GM12878 (cell line): Measurements from ENCODE around the gene TEX51. TPM values are rescaled to one million over a fixed set of nuclear protein-coding genes. Genes with fewer than 3 reads are reported as not detected.

Experiments used
- ATAC-seq: fragments of 200-7000 bp; cut with Tn5 transposase; 3 replicates; pipeline ENCODE4 v1.9.1; 2020; ENCODE audit warnings: mild to moderate bottlenecking, moderate library complexity
- BruUV-seq: library from RNA; stranded (reverse); fragments of 400-500 nt; replicated peaks from 2 replicates; lab custom pipeline; 2021; lab: Mats Ljungman, UMichigan
- CTCF ChIA-PET: fragments of 300-600 bp; sonication (Branson Sonifier 250); formaldehyde crosslinking; extraction: SDS; loops from one replicate; lab custom pipeline; 2021; ENCODE audit warnings: inconsistent platforms; lab: Yijun Ruan, JAX
- POLR2A ChIA-PET: fragments of 350-600 bp; formaldehyde crosslinking; extraction: SDS; loops from one replicate; lab custom pipeline; 2021; ENCODE audit warnings: inconsistent platforms; lab: Charles Lee
- RAD21 ChIA-PET: fragments of 300-600 bp; sonication (Branson Sonifier 250); formaldehyde crosslinking; loops from one replicate; lab custom pipeline; 2023; ENCODE audit warnings: antibody characterized with exemption; ENCODE audit not compliant: unreplicated experiment; lab: Charles Lee
- SMC1A ChIA-PET: fragments of 300-600 bp; sonication (Branson Sonifier 250); formaldehyde crosslinking; loops from one replicate; lab custom pipeline; 2023; ENCODE audit not compliant: unreplicated experiment, uncharacterized antibody; lab: Charles Lee
- DNase-seq: peaks from one replicate; pipeline ENCODE4 v3.0.0-alpha.2; 2011; ENCODE audit warnings: low read depth, low spot score
- FAIRE-seq: peaks from 3 replicates; lab custom pipeline; 2011; peaks lifted over from hg19 to GRCh38; lab: Jason Lieb, UNC
- H2AFZ ChIP-seq: 2 replicates; pipeline ENCODE4 v1.6.0; 2011; ENCODE audit warnings: low read depth, low read length, control low read depth; ENCODE audit not compliant: control insufficient read depth
- H3K27ac ChIP-seq: 2 replicates; pipeline ENCODE4 v1.5.1; 2011; ENCODE audit warnings: control low read depth; ENCODE audit not compliant: control insufficient read depth, insufficient read depth
- H3K27me3 ChIP-seq, 2 experiments: replicated peaks in 1 of 2; 2 replicates each; pipeline versions ENCODE4 v1.6.0 to v1.6.1; 2011; ENCODE audit warnings: low read length in 1 of 2; ENCODE audit not compliant: control insufficient read depth in 2 of 2, insufficient read depth in 2 of 2
- H3K36me3 ChIP-seq, 2 experiments: 2 replicates each; pipeline ENCODE4 v1.5.1; 2011; ENCODE audit warnings: low read length in 1 of 2; ENCODE audit not compliant: control insufficient read depth in 2 of 2, insufficient read depth in 2 of 2
- H3K4me1 ChIP-seq: 2 replicates; pipeline ENCODE4 v1.6.1; 2011; ENCODE audit warnings: mild to moderate bottlenecking, low read length, moderate library complexity, mixed read lengths; ENCODE audit not compliant: control insufficient read depth, insufficient read depth
- H3K4me2 ChIP-seq: 2 replicates; pipeline ENCODE4 v1.6.0; 2011; ENCODE audit warnings: control low read depth; ENCODE audit not compliant: control insufficient read depth, insufficient read depth
- H3K4me3 ChIP-seq: fragments of 200-600 bp; sonication (generic); 2 replicates; pipeline ENCODE4 v1.5.1; 2016
- H3K79me2 ChIP-seq: 2 replicates; pipeline ENCODE4 v1.6.0; 2011; ENCODE audit warnings: low read length; ENCODE audit not compliant: control insufficient read depth, insufficient read depth
- H3K9ac ChIP-seq: 2 replicates; pipeline ENCODE4 v1.8.0; 2011; ENCODE audit warnings: low read length, control low read depth, mixed read lengths; ENCODE audit not compliant: control insufficient read depth, insufficient read depth
- H3K9me3 ChIP-seq: replicated peaks from 3 replicates; pipeline ENCODE4 v1.5.1; 2011; ENCODE audit warnings: mild to moderate bottlenecking, low read length; ENCODE audit not compliant: control insufficient read depth, insufficient read depth
- H4K20me1 ChIP-seq: 2 replicates; pipeline ENCODE4 v1.6.0; 2011; ENCODE audit not compliant: control insufficient read depth, insufficient read depth
- ASH2L ChIP-seq: fragments of 300-600, 200-600 bp; sonication (generic); IDR thresholded peaks from 2 replicates; pipeline ENCODE4 v1.6.1; 2017; ENCODE audit warnings: low read depth, mild to moderate bottlenecking, borderline replicate concordance
- CHD2 ChIP-seq: IDR thresholded peaks from 2 replicates; pipeline ENCODE4 v1.6.1; 2011; ENCODE audit warnings: low read depth, low read length, improper control_type of control experiment, borderline replicate concordance
- GATAD2B ChIP-seq: fragments of 450-650 bp; conservative IDR thresholded peaks from 2 replicates; pipeline ENCODE4 v1.6.1; 2017; ENCODE audit warnings: low read depth, mild to moderate bottlenecking, moderate library complexity
- HDGF ChIP-seq: fragments of 450-650 bp; IDR thresholded peaks from 2 replicates; pipeline ENCODE4 v1.6.1; 2016; ENCODE audit warnings: antibody characterized with exemption
- IKZF2 ChIP-seq, 2 experiments: fragments of 450-650 bp; IDR thresholded peaks; 2 replicates each; pipeline ENCODE4 v1.6.1; 2017; ENCODE audit warnings: mild to moderate bottlenecking in 2 of 2, moderate library complexity in 2 of 2
- NFIC ChIP-seq: IDR thresholded peaks from 2 replicates; pipeline ENCODE4 v1.6.1; 2012; ENCODE audit warnings: low read depth, mild to moderate bottlenecking, inconsistent platforms, low read length, moderate library complexity
- SMARCA5 ChIP-seq: fragments of 450-650 bp; IDR thresholded peaks from 2 replicates; pipeline ENCODE4 v1.6.1; 2017; ENCODE audit warnings: mild to moderate bottlenecking
- YY1 ChIP-seq: IDR thresholded peaks from 2 replicates; pipeline ENCODE4 v1.6.1; 2011; ENCODE audit warnings: low read depth, mild to moderate bottlenecking, low read length
- ZBED1 ChIP-seq: IDR thresholded peaks from 2 replicates; pipeline ENCODE4 v1.6.1; 2016; ENCODE audit warnings: borderline replicate concordance
- WGBS: methylation state at CpG from one replicate; pipeline ENCODE4 v1.1.6; 2016; ENCODE audit warnings: low lambda C conversion rate; ENCODE audit not compliant: insufficient replicate concordance, insufficient coverage; ENCODE audit errors: missing lambda C conversion rate; 5-methylcytosine and 5-hydroxymethylcytosine counted together
- in situ Hi-C: fragments of 300-500 bp; cut with MboI; formaldehyde crosslinking; loops from 9 replicates; pipeline ENCODE4 v1.14.3; 2018; ENCODE audit warnings: mixed read lengths
- intact Hi-C: fragments of 100-400 bp; cut with micrococcal nuclease; formaldehyde crosslinking; loops from one replicate; pipeline ENCODE4 v1.14.2; 2022; ENCODE audit not compliant: unreplicated experiment
- polyA plus RNA-seq, 11 experiments: library from polyadenylated mRNA; depleted of rRNA in 4 of 11; unstranded in 6 of 11; stranded (reverse) in 5 of 11; fragments of >200 nt; fragmentation: Nextera tagmentation in 4 of 11; fragmentation: Illumina TruSeq in 1 of 11; extraction: Ambion mirVana in 4 of 11; extraction: Trizol in 1 of 11; gene quantifications; 1 replicate in 1 of 11; 2 replicates in 10 of 11; pipeline versions ENCODE4 v1.2.1 to v1.2.3, GENCODE V29; 2011 to 2016; ENCODE audit warnings: inconsistent platforms in 2 of 11, missing spikeins in 2 of 11, low read depth in 1 of 11
- total RNA-seq, 4 experiments: library from RNA; depleted of rRNA in 3 of 4; stranded (reverse); fragments of >200 nt in 3 of 4; fragmentation: Illumina TruSeq in 1 of 4; extraction: Trizol in 1 of 4; gene quantifications; 2 replicates each; pipeline versions ENCODE4 v1.2.1 to v1.2.3, GENCODE V29; 2013 to 2021
- TF ChIP-seq, protein P1 (sequence below): IDR thresholded peaks from 2 replicates; pipeline ENCODE4 v1.6.1; 2012; ENCODE audit warnings: improper control_type of control experiment, low read depth, low read length; ENCODE audit not compliant: insufficient replicate concordance
- TF ChIP-seq, protein P2 (sequence below): fragments of 450-650 bp; IDR thresholded peaks from 2 replicates; pipeline ENCODE4 v1.6.1; 2016; ENCODE audit warnings: mild to moderate bottlenecking, moderate library complexity, borderline replicate concordance
- TF ChIP-seq, protein P3 (sequence below): IDR thresholded peaks from 2 replicates; pipeline ENCODE4 v1.6.1; 2011; ENCODE audit warnings: borderline replicate concordance, low read depth, mild to moderate bottlenecking, moderate library complexity, low read length; ENCODE audit not compliant: insufficient read depth, poor library complexity, severe bottlenecking

The TEX51 gene
- total and polyA plus RNA-seq, 10 of the 15 experiments (the other 5 are each of a cell fraction or from before 2014, with no cell fraction given): not detected

DNA sequence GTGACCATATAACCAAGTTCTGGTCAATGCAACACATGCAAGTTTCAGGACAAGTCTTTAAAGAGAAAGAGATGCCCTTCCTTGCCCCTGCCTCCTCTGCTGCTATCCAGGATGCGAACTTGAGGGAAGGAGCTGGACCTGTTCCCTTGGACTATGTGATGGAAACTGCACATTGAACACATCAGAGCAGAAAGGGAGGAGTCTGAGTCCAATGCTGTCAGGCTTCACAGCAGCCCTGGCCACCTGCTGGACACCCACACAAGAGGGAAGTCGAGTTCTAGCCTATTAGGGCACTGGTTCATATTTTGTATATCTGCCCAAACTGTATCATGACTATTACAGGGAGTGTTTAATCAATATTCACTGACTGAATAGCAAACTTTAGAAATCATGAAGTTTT is 38.3 kb upstream of the TEX51 start (continued):
- TF ChIP-seq, protein P1, sequence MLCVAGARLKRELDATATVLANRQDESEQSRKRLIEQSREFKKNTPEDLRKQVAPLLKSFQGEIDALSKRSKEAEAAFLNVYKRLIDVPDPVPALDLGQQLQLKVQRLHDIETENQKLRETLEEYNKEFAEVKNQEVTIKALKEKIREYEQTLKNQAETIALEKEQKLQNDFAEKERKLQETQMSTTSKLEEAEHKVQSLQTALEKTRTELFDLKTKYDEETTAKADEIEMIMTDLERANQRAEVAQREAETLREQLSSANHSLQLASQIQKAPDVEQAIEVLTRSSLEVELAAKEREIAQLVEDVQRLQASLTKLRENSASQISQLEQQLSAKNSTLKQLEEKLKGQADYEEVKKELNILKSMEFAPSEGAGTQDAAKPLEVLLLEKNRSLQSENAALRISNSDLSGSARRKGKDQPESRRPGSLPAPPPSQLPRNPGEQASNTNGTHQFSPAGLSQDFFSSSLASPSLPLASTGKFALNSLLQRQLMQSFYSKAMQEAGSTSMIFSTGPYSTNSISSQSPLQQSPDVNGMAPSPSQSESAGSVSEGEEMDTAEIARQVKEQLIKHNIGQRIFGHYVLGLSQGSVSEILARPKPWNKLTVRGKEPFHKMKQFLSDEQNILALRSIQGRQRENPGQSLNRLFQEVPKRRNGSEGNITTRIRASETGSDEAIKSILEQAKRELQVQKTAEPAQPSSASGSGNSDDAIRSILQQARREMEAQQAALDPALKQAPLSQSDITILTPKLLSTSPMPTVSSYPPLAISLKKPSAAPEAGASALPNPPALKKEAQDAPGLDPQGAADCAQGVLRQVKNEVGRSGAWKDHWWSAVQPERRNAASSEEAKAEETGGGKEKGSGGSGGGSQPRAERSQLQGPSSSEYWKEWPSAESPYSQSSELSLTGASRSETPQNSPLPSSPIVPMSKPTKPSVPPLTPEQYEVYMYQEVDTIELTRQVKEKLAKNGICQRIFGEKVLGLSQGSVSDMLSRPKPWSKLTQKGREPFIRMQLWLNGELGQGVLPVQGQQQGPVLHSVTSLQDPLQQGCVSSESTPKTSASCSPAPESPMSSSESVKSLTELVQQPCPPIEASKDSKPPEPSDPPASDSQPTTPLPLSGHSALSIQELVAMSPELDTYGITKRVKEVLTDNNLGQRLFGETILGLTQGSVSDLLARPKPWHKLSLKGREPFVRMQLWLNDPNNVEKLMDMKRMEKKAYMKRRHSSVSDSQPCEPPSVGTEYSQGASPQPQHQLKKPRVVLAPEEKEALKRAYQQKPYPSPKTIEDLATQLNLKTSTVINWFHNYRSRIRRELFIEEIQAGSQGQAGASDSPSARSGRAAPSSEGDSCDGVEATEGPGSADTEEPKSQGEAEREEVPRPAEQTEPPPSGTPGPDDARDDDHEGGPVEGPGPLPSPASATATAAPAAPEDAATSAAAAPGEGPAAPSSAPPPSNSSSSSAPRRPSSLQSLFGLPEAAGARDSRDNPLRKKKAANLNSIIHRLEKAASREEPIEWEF: no peak
- TF ChIP-seq GATAD2B: no peak
- TF ChIP-seq SMARCA5: no peak
- no peak for TF ChIP-seq IKZF2 (IDR thresholded peaks at IDR 0.05)
- TF ChIP-seq NFIC: no peak
- TF ChIP-seq, all 136 proteins: peak for 0

DNA sequence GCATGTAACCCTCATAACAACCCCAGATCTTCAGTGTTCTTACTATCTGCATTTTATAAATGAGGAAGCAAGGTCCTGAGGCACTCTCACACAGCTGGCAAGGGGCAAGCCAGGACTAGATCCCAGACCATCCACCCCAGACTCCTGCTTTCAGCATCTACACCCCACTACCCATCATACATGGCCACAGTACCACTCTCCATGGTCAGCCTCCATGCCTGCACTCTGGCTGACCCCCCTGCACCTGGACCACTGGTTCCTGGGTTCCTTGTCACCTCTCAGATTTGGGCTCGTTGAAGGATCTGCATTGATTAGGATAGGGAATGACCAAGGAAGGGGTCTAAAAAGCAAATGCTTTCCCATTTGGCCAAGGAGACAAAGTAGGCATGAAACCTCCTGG is 36.0 kb upstream of the TEX51 start:
- no peaks in the 10 kb centered on the region for H3K9me3 ChIP-seq
- no peak for ATAC-seq
- TF ChIP-seq CHD2 (no peak), YY1 (no peak), HDGF (no peak), ZBED1 (no peak), ASH2L (no peak)
- TF ChIP-seq, protein P2, sequence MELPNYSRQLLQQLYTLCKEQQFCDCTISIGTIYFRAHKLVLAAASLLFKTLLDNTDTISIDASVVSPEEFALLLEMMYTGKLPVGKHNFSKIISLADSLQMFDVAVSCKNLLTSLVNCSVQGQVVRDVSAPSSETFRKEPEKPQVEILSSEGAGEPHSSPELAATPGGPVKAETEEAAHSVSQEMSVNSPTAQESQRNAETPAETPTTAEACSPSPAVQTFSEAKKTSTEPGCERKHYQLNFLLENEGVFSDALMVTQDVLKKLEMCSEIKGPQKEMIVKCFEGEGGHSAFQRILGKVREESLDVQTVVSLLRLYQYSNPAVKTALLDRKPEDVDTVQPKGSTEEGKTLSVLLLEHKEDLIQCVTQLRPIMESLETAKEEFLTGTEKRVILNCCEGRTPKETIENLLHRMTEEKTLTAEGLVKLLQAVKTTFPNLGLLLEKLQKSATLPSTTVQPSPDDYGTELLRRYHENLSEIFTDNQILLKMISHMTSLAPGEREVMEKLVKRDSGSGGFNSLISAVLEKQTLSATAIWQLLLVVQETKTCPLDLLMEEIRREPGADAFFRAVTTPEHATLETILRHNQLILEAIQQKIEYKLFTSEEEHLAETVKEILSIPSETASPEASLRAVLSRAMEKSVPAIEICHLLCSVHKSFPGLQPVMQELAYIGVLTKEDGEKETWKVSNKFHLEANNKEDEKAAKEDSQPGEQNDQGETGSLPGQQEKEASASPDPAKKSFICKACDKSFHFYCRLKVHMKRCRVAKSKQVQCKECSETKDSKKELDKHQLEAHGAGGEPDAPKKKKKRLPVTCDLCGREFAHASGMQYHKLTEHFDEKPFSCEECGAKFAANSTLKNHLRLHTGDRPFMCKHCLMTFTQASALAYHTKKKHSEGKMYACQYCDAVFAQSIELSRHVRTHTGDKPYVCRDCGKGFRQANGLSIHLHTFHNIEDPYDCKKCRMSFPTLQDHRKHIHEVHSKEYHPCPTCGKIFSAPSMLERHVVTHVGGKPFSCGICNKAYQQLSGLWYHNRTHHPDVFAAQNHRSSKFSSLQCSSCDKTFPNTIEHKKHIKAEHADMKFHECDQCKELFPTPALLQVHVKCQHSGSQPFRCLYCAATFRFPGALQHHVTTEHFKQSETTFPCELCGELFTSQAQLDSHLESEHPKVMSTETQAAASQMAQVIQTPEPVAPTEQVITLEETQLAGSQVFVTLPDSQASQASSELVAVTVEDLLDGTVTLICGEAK: no peak
- TF ChIP-seq, protein P3, sequence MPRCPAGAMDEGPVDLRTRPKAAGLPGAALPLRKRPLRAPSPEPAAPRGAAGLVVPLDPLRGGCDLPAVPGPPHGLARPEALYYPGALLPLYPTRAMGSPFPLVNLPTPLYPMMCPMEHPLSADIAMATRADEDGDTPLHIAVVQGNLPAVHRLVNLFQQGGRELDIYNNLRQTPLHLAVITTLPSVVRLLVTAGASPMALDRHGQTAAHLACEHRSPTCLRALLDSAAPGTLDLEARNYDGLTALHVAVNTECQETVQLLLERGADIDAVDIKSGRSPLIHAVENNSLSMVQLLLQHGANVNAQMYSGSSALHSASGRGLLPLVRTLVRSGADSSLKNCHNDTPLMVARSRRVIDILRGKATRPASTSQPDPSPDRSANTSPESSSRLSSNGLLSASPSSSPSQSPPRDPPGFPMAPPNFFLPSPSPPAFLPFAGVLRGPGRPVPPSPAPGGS: no peak

More for the DNA sequence above, 36.0 kb upstream of the TEX51 start:
- Histone ChIP-seq H3K27ac (no peak overlapping the region), H3K4me2 (no peak overlapping the region), H3K79me2 (no peaks in the 10 kb centered on the region), H3K9ac (no peak overlapping the region), H3K4me1 (no peaks in the 10 kb centered on the region), H4K20me1 (no peaks in the 10 kb centered on the region), H2AFZ (no peak overlapping the region), H3K4me3 (no peak overlapping the region), H3K36me3 (no peaks in the 10 kb centered on the region), H3K27me3 (no peaks in the 10 kb centered on the region)
- RAD21 ChIA-PET: no interaction called here
- SMC1A ChIA-PET: no interaction called here
- 0% methylated on average over 1 of the region's 1 CpG for WGBS
- BruUV-seq: no TSS peak
- POLR2A ChIA-PET: no interaction called here
- CTCF ChIA-PET: no interaction called here
- in situ Hi-C loops: no loop called here
- DNase-seq (no peak), FAIRE-seq (no peak)
- intact Hi-C loops: no loop called here
